Stomach (tissue), 4 donors: Measurements from ENCODE around the gene F8A3.
"Not testable (repeated sequence)": the region's sequence is repeated elsewhere in the genome, so short reads cannot be mapped to it uniquely, and the experiment has no call there.

ENCODE experiments used
- EP300 ChIP-seq: sonication (generic); formaldehyde crosslinking; IDR thresholded peaks from one replicate; pipeline ENCODE4 v1.6.1; 2017; ENCODE audit warnings: antibody characterized with exemption
- POLR2A ChIP-seq, 4 donors: fragments of 450-650 bp; IDR thresholded peaks; one replicate each; pipeline ENCODE4 v1.6.1; 2016; ENCODE audit warnings: antibody characterized with exemption in 4 of 4, control low read depth in 2 of 4, mild to moderate bottlenecking in 1 of 4, moderate library complexity in 1 of 4
- POLR2AphosphoS5 ChIP-seq, 3 donors: sonication (generic); formaldehyde crosslinking; IDR thresholded peaks; one replicate each; pipeline ENCODE4 v1.6.1; 2016; ENCODE audit warnings: antibody characterized with exemption in 3 of 3
- TF ChIP-seq, protein P1 (sequence below), 7 experiments: fragments of 450-650 bp in 4 of 7; fragments of 200-600 bp in 3 of 7; sonication (generic) in 3 of 7; IDR thresholded peaks; one replicate each; pipeline ENCODE4 v1.5.1; 2016 to 2019; ENCODE audit warnings: antibody characterized with exemption in 7 of 7, control low read depth in 2 of 7, mild to moderate bottlenecking in 1 of 7

DNA sequence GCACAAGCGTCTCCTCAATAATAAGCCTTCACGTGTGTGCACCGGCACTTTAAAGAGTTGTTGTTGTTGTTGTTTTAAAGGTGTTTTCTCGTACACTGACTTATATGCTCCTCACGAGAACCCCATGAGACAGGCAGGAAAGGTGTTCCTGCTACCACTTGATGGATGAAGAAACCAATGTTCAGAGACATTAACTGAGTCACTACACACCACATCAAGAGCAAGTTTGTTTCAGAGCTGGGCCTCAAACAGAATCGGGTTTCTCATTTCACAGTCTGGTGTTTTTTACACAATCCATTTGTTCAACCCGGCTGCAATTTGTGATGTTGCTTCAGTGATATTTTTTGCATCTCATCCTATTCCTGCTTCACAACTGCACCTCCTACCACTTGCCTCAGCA is 18.7 kb upstream of the F8A3 start:
- TF ChIP-seq POLR2A (IDR thresholded peaks at IDR 0.05); POLR2AphosphoS5 (IDR thresholded peaks at IDR 0.05); EP300: not testable (repeated sequence)
- TF ChIP-seq, protein P1, sequence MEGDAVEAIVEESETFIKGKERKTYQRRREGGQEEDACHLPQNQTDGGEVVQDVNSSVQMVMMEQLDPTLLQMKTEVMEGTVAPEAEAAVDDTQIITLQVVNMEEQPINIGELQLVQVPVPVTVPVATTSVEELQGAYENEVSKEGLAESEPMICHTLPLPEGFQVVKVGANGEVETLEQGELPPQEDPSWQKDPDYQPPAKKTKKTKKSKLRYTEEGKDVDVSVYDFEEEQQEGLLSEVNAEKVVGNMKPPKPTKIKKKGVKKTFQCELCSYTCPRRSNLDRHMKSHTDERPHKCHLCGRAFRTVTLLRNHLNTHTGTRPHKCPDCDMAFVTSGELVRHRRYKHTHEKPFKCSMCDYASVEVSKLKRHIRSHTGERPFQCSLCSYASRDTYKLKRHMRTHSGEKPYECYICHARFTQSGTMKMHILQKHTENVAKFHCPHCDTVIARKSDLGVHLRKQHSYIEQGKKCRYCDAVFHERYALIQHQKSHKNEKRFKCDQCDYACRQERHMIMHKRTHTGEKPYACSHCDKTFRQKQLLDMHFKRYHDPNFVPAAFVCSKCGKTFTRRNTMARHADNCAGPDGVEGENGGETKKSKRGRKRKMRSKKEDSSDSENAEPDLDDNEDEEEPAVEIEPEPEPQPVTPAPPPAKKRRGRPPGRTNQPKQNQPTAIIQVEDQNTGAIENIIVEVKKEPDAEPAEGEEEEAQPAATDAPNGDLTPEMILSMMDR (IDR thresholded peaks at IDR 0.05): not testable (repeated sequence)
